Ascending aorta (tissue), 2 donors: ENCODE data around the gene LAG3. TPM values are rescaled to one million over a fixed set of nuclear protein-coding genes. Genes with fewer than 3 reads are reported as not detected.

Experiments used
- DNase-seq, 2 donors: peaks; one replicate each; pipeline ENCODE4 v3.0.0-alpha.2; 2019; ENCODE audit warnings: low spot score in 2 of 2
- H3K27ac ChIP-seq, 2 donors: fragments of 200-600 bp; sonication (generic); one replicate each; pipeline ENCODE4 v1.5.1; 2016 to 2017; ENCODE audit warnings: mild to moderate bottlenecking in 1 of 2
- H3K27me3 ChIP-seq: fragments of 200-600 bp; sonication (generic); one replicate; pipeline ENCODE4 v1.5.1; 2017
- H3K36me3 ChIP-seq, 2 donors: fragments of 200-600 bp; sonication (generic); one replicate each; pipeline ENCODE4 v1.5.1; 2016
- H3K4me1 ChIP-seq, 2 donors: fragments of 200-600 bp; sonication (generic); one replicate each; pipeline ENCODE4 v1.5.1; 2016 to 2017; ENCODE audit warnings: mild to moderate bottlenecking in 1 of 2
- H3K4me3 ChIP-seq, 2 donors: fragments of 200-600 bp; sonication (generic); one replicate each; pipeline ENCODE4 v1.5.1; 2016 to 2017; ENCODE audit warnings: mild to moderate bottlenecking in 1 of 2
- H3K9me3 ChIP-seq, 2 donors: fragments of 200-600 bp; sonication (generic); one replicate each; pipeline ENCODE4 v1.5.1; 2016
- CTCF ChIP-seq, 3 experiments: fragments of 200-600 bp in 2 of 3; fragments of 450-650 bp in 1 of 3; sonication (generic) in 2 of 3; IDR thresholded peaks; one replicate each; pipeline ENCODE4 v1.5.1; 2016 to 2019; ENCODE audit warnings: antibody characterized with exemption in 3 of 3, mild to moderate bottlenecking in 1 of 3, moderate library complexity in 1 of 3
- intact Hi-C: fragments of 100-400 bp; cut with DNase I; formaldehyde crosslinking; loops from one replicate; pipeline ENCODE4 v1.15.1; 2023
- total RNA-seq: library from RNA; depleted of rRNA; stranded (reverse); fragments of >200 nt; gene quantifications from one replicate; pipeline ENCODE4 v1.1.0, GENCODE V29; 2016

The LAG3 gene
- total RNA-seq, 1 donor from 2014 or later: not detected

- intact Hi-C loops: no loop called here
- Histone ChIP-seq H3K9me3 (no peaks in the 10 kb centered on the region), H3K4me1 (peaks cover 7% of the 10 kb centered on the region in 2 donors), H3K27ac (no peak overlapping the region), H3K36me3 (no peaks in the 10 kb centered on the region), H3K27me3 (no peaks in the 10 kb centered on the region), H3K4me3 (no peak overlapping the region)
- TF ChIP-seq CTCF (IDR thresholded peaks at IDR 0.05): no peak
- no peak for DNase-seq
These were observed 8.3 kb downstream of the LAG3 start for GRCh38 chr12:6780573-6780972.

GRCh38 chr12:6782119-6782518 is 9.8 kb downstream of the LAG3 start:
- no peaks in the 10 kb centered on the region for H3K27me3 ChIP-seq
- DNase-seq: no peak
- intact Hi-C loops: no loop called here
- peaks cover 7% of the 10 kb centered on the region in 2 donors for H3K4me1 ChIP-seq
- H3K27ac ChIP-seq: no peak overlapping the region
- no peaks in the 10 kb centered on the region for H3K36me3 ChIP-seq
- H3K9me3 ChIP-seq: no peaks in the 10 kb centered on the region
- H3K4me3 ChIP-seq: no peak overlapping the region
- TF ChIP-seq CTCF (IDR thresholded peaks at IDR 0.05): no peak

- no peaks in the 10 kb centered on the region for H3K36me3 ChIP-seq
- no peak overlapping the region for H3K4me3 ChIP-seq
- no peaks in the 10 kb centered on the region for H3K27me3 ChIP-seq
- no peak overlapping the region for H3K27ac ChIP-seq
- H3K9me3 ChIP-seq: no peaks in the 10 kb centered on the region
- no peak for TF ChIP-seq CTCF (IDR thresholded peaks at IDR 0.05)
- peaks cover 5 to 7% of the 10 kb centered on the region in 2 donors for H3K4me1 ChIP-seq
- intact Hi-C loops: no loop called here
- DNase-seq: no peak
These were observed 10.7 kb downstream of the LAG3 start for GRCh38 chr12:6782850-6783566.

DNA sequence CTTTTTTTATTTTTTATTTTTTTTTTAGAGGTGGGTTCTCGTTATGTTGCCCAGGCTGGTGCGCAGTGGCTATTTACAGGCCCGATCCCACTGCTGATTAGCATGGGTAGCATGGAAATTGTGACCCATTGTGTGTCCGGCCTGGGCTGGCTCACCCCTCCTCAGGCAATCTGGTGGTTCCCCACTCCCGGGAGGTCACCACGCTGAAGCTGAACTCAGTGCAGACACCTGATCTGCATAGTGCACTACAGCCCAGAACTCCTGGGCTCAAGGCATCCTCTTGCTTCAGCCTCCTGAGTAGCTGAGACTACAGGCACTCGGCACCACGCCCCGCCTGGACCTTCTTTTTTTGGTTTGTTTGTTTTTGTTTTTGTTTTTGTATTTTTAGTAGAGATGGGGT is 11.5 kb downstream of the LAG3 start:
- Histone ChIP-seq H3K4me3 (no peak overlapping the region), H3K36me3 (no peaks in the 10 kb centered on the region), H3K4me1 (peaks cover 0 to 4% of the 10 kb centered on the region in 2 donors), H3K27ac (no peak overlapping the region), H3K9me3 (no peaks in the 10 kb centered on the region), H3K27me3 (no peaks in the 10 kb centered on the region)
- no peak for DNase-seq
- no peak for TF ChIP-seq CTCF (IDR thresholded peaks at IDR 0.05)
- intact Hi-C loops: no loop called here

- H3K27me3 ChIP-seq: no peaks in the 10 kb centered on the region
- peaks cover 0 to under 1% of the 10 kb centered on the region in 2 donors for H3K4me1 ChIP-seq
- H3K27ac ChIP-seq: no peak overlapping the region
- intact Hi-C loops: no loop called here
- TF ChIP-seq CTCF (IDR thresholded peaks at IDR 0.05): no peak
- DNase-seq: no peak
- H3K4me3 ChIP-seq: no peak overlapping the region
- no peaks in the 10 kb centered on the region for H3K36me3 ChIP-seq
- H3K9me3 ChIP-seq: no peaks in the 10 kb centered on the region
These were observed 12.0 kb downstream of the LAG3 start for GRCh38 chr12:6784296-6784695.
